PFSK-1 (cell line): Measurements from ENCODE around the gene DCD.

Experiments used
- FOXP2 ChIP-seq: optimal IDR thresholded peaks from 2 replicates; pipeline ENCODE3; 2011; ENCODE audit warnings: borderline replicate concordance, control low read depth, inconsistent platforms; ENCODE audit not compliant: insufficient read depth; ENCODE audit errors: extremely low read length, extremely low read depth
- POLR2AphosphoS5 ChIP-seq: IDR thresholded peaks from 2 replicates; pipeline ENCODE4 v1.6.1; 2012; ENCODE audit warnings: low read depth, mild to moderate bottlenecking, control low read depth, low read length, moderate library complexity
- REST ChIP-seq, 2 experiments: IDR thresholded peaks; 2 replicates each; pipeline versions ENCODE4 v1.6.1 to v1.8.0; 2011 to 2012; ENCODE audit warnings: low read depth in 2 of 2, low read length in 2 of 2, control low read depth in 1 of 2, inconsistent platforms in 1 of 2, mild to moderate bottlenecking in 1 of 2, moderate library complexity in 1 of 2; ENCODE audit not compliant: insufficient read depth in 1 of 2
- SIN3A ChIP-seq: IDR thresholded peaks from 2 replicates; pipeline ENCODE4 v1.6.1; 2012; ENCODE audit warnings: mild to moderate bottlenecking, low read length, moderate library complexity, borderline replicate concordance; ENCODE audit not compliant: insufficient read depth
- TAF1 ChIP-seq: IDR thresholded peaks from 2 replicates; pipeline ENCODE4 v1.6.1; 2012; ENCODE audit warnings: low read length, control low read depth, borderline replicate concordance; ENCODE audit not compliant: insufficient read depth

DCD gene

GRCh38 chr12:54653025-54653424 lies 4.9 kb upstream of the DCD start:
- TF ChIP-seq FOXP2, result no peak
- no peak for TF ChIP-seq SIN3A
- no peak for TF ChIP-seq TAF1
- no peak for TF ChIP-seq POLR2AphosphoS5
- TF ChIP-seq REST (IDR thresholded peaks at IDR 0.05; ENCODE audit: insufficient read depth in 1 of 2, low read depth in 2 of 2, low read length in 2 of 2), result no peak

- TF ChIP-seq SIN3A (no peak), POLR2AphosphoS5 (no peak), REST (IDR thresholded peaks at IDR 0.05; ENCODE audit: insufficient read depth in 1 of 2, low read depth in 2 of 2, low read length in 2 of 2) (no peak), TAF1 (no peak), FOXP2 (no peak)
Observed at GRCh38 chr12:54650889-54651288, 2.7 kb upstream of the DCD start.

GRCh38 chr12:54650409-54650808 lies 2.2 kb upstream of the DCD start:
- TF ChIP-seq REST (IDR thresholded peaks at IDR 0.05; ENCODE audit: insufficient read depth in 1 of 2, low read depth in 2 of 2, low read length in 2 of 2) (no peak), POLR2AphosphoS5 (no peak)

GRCh38 chr12:54649825-54650224 lies 1.7 kb upstream of the DCD start:
- TF ChIP-seq REST (IDR thresholded peaks at IDR 0.05; ENCODE audit: insufficient read depth in 1 of 2, low read depth in 2 of 2, low read length in 2 of 2) (no peak), FOXP2 (no peak), TAF1 (no peak), SIN3A (no peak), POLR2AphosphoS5 (no peak)

- TF ChIP-seq REST (IDR thresholded peaks at IDR 0.05; ENCODE audit: insufficient read depth in 1 of 2, low read depth in 2 of 2, low read length in 2 of 2) (no peak), TAF1 (no peak), POLR2AphosphoS5 (no peak), SIN3A (no peak), FOXP2 (no peak)
Observed at GRCh38 chr12:54641554-54641953, 6.6 kb downstream of the DCD start.
